ENCODE results near the gene EXOC4. TPM values are rescaled to one million over a fixed set of nuclear protein-coding genes. Genes with fewer than 3 reads are reported as not detected.

The EXOC4 gene
- total and polyA plus RNA-seq, 2 donors (not counting 1 experiment from before 2014, with no cell fraction given), result 79.6 to 158 TPM

DNA sequence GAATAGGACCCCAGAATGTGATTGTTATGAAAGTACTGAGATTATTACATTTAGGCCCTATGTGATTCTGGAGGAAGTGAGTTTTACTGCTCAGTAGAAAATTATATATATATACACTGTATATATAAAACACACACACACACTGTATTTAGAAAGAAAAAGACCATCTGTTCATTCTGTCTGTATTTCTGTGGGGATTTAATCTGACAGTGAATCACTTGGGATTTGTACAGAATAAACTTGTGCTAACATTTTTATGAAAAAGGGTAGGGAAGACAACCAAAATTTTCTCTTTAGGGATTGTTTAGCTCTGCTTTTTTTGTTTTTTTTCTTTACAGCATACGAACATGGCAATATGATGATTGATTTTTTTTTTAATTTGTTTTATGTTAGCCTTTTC, 142.7 kb downstream of the EXOC4 start:
- Histone ChIP-seq H3K4me3 (replicated peaks in 1 of 4; ENCODE audit: control extremely low read depth in 1 of 4, insufficient read depth in 1 of 4, low read depth in 3 of 4, low read length in 4 of 4) (no peak overlapping the region), H3K79me2 (ENCODE audit: control insufficient read depth, insufficient read depth, low read length) (no peaks in the 10 kb centered on the region), H3K27me3 (ENCODE audit: control insufficient read depth, insufficient read depth, low read length) (no peaks in the 10 kb centered on the region), H3K9ac (ENCODE audit: insufficient read depth, low read length) (no peak overlapping the region), H3K4me2 (ENCODE audit: extremely low read depth, insufficient read depth, low read length) (no peak overlapping the region), H3K27ac (ENCODE audit: insufficient read depth, low read length) (no peak overlapping the region), H3K4me1 (ENCODE audit: control insufficient read depth, extremely low read depth, insufficient read depth, low read length) (no peaks in the 10 kb centered on the region), H4K20me1 (ENCODE audit: control insufficient read depth, extremely low read depth, insufficient read depth, low read length) (no peaks in the 10 kb centered on the region), H2AFZ (ENCODE audit: low read length) (no peak overlapping the region), H3K9me3 (ENCODE audit: control insufficient read depth, insufficient read depth, low read depth, low read length) (no peaks in the 10 kb centered on the region), H3K36me3 (ENCODE audit: control insufficient read depth, insufficient read depth, low read length) (no peaks in the 10 kb centered on the region)
- no peak for TF ChIP-seq EZH2 (IDR thresholded peaks at IDR 0.05; ENCODE audit: low read length, missing control alignments)
- TF ChIP-seq, protein P1, sequence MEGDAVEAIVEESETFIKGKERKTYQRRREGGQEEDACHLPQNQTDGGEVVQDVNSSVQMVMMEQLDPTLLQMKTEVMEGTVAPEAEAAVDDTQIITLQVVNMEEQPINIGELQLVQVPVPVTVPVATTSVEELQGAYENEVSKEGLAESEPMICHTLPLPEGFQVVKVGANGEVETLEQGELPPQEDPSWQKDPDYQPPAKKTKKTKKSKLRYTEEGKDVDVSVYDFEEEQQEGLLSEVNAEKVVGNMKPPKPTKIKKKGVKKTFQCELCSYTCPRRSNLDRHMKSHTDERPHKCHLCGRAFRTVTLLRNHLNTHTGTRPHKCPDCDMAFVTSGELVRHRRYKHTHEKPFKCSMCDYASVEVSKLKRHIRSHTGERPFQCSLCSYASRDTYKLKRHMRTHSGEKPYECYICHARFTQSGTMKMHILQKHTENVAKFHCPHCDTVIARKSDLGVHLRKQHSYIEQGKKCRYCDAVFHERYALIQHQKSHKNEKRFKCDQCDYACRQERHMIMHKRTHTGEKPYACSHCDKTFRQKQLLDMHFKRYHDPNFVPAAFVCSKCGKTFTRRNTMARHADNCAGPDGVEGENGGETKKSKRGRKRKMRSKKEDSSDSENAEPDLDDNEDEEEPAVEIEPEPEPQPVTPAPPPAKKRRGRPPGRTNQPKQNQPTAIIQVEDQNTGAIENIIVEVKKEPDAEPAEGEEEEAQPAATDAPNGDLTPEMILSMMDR (conservative IDR thresholded peaks at IDR 0.05 in 1 of 2, IDR thresholded peaks at IDR 0.05 in 1 of 2; ENCODE audit: low read depth in 1 of 2, low read length in 2 of 2), result no peak
- no peak for DNase-seq (ENCODE audit: low read depth in 2 of 2)

DNA sequence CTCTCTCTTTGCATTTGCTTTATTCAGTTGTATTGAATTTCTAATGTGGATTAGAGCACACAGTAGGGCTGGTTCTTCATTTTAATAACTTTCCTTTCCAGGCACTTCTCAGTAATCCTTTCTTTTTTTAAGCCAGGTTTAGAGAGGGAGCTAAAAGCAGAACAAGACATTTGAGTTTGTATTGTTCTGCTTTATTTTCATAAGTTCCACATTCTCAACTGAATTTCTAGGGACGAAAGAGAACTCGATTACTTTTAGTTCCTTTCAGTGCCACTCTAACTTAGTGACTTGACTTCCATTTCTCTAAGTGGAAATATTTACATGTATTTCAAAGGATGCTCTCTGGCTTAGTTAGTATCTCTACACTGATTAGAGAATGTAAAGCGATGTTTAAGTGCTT, 145.6 kb downstream of the EXOC4 start:
- H3K4me2 ChIP-seq (ENCODE audit: extremely low read depth, insufficient read depth, low read length), result no peak overlapping the region
- no peak overlapping the region for H3K27ac ChIP-seq (ENCODE audit: insufficient read depth, low read length)
- H4K20me1 ChIP-seq (ENCODE audit: control insufficient read depth, extremely low read depth, insufficient read depth, low read length), result no peaks in the 10 kb centered on the region
- H3K9me3 ChIP-seq (ENCODE audit: control insufficient read depth, insufficient read depth, low read depth, low read length), result no peaks in the 10 kb centered on the region
- H2AFZ ChIP-seq (ENCODE audit: low read length), result no peak overlapping the region
- H3K9ac ChIP-seq (ENCODE audit: insufficient read depth, low read length), result no peak overlapping the region
- no peak for DNase-seq (ENCODE audit: low read depth in 2 of 2)
- no peak overlapping the region for H3K4me3 ChIP-seq (replicated peaks in 1 of 4; ENCODE audit: control extremely low read depth in 1 of 4, insufficient read depth in 1 of 4, low read depth in 3 of 4, low read length in 4 of 4)
- H3K36me3 ChIP-seq (ENCODE audit: control insufficient read depth, insufficient read depth, low read length), result no peaks in the 10 kb centered on the region
- H3K4me1 ChIP-seq (ENCODE audit: control insufficient read depth, extremely low read depth, insufficient read depth, low read length), result no peaks in the 10 kb centered on the region
- TF ChIP-seq, protein P1 (conservative IDR thresholded peaks at IDR 0.05 in 1 of 2, IDR thresholded peaks at IDR 0.05 in 1 of 2; ENCODE audit: low read depth in 1 of 2, low read length in 2 of 2), result no peak
- no peaks in the 10 kb centered on the region for H3K79me2 ChIP-seq (ENCODE audit: control insufficient read depth, insufficient read depth, low read length)
- H3K27me3 ChIP-seq (ENCODE audit: control insufficient read depth, insufficient read depth, low read length), result no peaks in the 10 kb centered on the region

DNA sequence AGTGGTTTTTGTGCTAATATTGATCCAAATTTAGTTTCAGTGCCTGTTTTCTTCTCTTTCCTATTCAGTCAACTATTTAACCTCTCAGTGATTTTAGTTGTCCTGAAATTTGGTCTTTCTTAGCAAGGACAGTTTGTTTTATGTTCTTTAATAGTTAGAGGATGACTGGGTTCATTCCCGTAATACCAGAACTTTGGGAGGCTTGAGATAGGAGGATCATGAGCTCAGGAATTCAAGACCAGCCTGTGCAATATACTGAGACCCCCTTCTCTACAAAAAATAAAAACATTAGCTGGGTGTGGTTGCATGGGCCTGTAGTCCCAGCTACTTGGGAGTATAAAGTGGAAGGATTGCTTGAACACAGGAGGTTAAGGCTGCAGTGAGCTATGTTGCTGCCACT, 148.3 kb downstream of the EXOC4 start:
- TF ChIP-seq EZH2 (IDR thresholded peaks at IDR 0.05; ENCODE audit: low read length, missing control alignments), result no peak
- TF ChIP-seq, protein P1 (conservative IDR thresholded peaks at IDR 0.05 in 1 of 2, IDR thresholded peaks at IDR 0.05 in 1 of 2; ENCODE audit: low read depth in 1 of 2, low read length in 2 of 2), result no peak
- no peaks in the 10 kb centered on the region for H3K79me2 ChIP-seq (ENCODE audit: control insufficient read depth, insufficient read depth, low read length)

More for the DNA sequence above, 148.3 kb downstream of the EXOC4 start:
- Histone ChIP-seq H2AFZ (ENCODE audit: low read length) (no peak overlapping the region), H3K27me3 (ENCODE audit: control insufficient read depth, insufficient read depth, low read length) (no peaks in the 10 kb centered on the region), H4K20me1 (ENCODE audit: control insufficient read depth, extremely low read depth, insufficient read depth, low read length) (no peaks in the 10 kb centered on the region), H3K9me3 (ENCODE audit: control insufficient read depth, insufficient read depth, low read depth, low read length) (no peaks in the 10 kb centered on the region), H3K4me2 (ENCODE audit: extremely low read depth, insufficient read depth, low read length) (no peak overlapping the region), H3K27ac (ENCODE audit: insufficient read depth, low read length) (no peak overlapping the region), H3K4me1 (ENCODE audit: control insufficient read depth, extremely low read depth, insufficient read depth, low read length) (no peaks in the 10 kb centered on the region), H3K4me3 (replicated peaks in 1 of 4; ENCODE audit: control extremely low read depth in 1 of 4, insufficient read depth in 1 of 4, low read depth in 3 of 4, low read length in 4 of 4) (no peak overlapping the region), H3K36me3 (ENCODE audit: control insufficient read depth, insufficient read depth, low read length) (no peaks in the 10 kb centered on the region), H3K9ac (ENCODE audit: insufficient read depth, low read length) (no peak overlapping the region)
- peak in 1 of 2 donors; percentile 47 for DNase-seq (ENCODE audit: low read depth in 2 of 2)

Measured in fibroblast of lung (primary cell).